KOPT-K1 (cell line): ENCODE data around the gene KRTAP10-9.
"Not testable (repeated sequence)": the region's sequence is repeated elsewhere in the genome, so short reads cannot be mapped to it uniquely, and the experiment has no call there.

Source experiments
- H3K27ac ChIP-seq: fragments of 200-600 bp; sonication (generic); 2 replicates; pipeline ENCODE4 v1.5.1; 2016; ENCODE audit warnings: antibody characterized with exemption, mild to moderate bottlenecking, low read depth, low read length; ENCODE audit not compliant: poor library complexity, severe bottlenecking
- H3K36me3 ChIP-seq: fragments of 200-600 bp; sonication (generic); 2 replicates; pipeline ENCODE4 v1.5.1; 2017; ENCODE audit warnings: antibody characterized with exemption, mild to moderate bottlenecking, low read length, moderate library complexity; ENCODE audit not compliant: insufficient read depth
- H3K9me3 ChIP-seq: fragments of 200-600 bp; sonication (generic); 2 replicates; pipeline ENCODE4 v1.5.1; 2017; ENCODE audit warnings: antibody characterized with exemption, low read length, mild to moderate bottlenecking; ENCODE audit not compliant: insufficient read depth, poor library complexity, severe bottlenecking

Gene KRTAP10-9

DNA sequence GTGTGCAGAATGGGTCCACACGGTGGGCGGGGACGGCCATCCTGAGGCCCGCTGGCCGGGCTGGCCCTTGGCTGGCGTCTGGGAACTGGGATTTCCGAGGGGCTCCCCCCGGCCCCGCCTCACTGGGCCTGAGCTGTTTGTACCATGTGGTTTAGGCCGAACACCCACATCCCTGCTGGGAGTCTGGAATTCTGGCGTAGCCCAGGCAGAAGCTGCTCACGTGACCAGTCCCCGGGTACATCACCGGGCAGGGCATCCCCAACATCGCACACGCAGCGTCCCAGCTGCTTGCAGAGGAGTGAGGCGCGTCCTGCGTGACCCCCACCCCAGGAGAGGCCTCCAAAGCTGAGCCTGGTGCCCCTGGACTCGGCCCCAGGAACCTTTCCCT, 24.4 kb upstream of the KRTAP10-9 start:
- Histone ChIP-seq H3K27ac (no peak overlapping the region), H3K36me3 (no peaks in the 10 kb centered on the region), H3K9me3 (peaks cover 9% of the 10 kb centered on the region)

DNA sequence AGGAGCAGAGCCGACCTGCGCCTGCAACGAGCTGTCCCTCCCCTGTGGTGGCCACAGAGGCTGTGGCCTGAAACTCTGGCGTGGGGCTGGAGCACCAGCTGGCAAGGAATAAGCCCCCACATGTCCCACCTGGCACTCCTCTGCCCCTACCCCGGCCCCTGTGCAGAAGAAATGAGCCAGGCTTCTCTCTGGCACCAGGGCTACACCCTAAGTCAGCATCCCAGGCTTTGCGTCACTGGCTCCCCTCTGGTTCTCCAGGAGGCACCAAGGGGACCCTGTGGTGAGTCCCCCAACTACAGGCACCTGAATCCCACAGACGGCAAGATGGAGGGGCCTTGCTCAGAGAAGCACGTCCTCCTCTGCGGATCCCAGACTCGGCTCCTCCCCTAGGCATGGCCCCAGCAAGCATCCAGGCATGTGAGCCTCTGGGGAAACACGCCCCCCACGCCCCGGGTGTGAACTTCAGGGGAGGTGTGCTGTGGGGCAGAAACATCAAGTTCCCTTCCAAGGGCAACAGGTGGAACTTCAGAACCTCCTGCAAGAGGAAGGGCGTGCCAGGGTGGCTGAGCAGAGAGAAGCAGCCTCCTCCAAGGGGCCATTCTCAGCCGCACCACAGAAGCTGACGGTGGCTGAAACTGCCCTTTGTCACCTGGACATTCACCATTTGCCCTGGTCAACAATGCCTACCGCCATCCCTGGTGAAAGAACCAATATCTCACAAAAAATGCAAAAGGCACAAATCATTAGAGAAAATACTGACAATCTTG, 23.6 kb upstream of the KRTAP10-9 start:
- peaks cover 9% of the 10 kb centered on the region for H3K9me3 ChIP-seq
- H3K27ac ChIP-seq: no peak overlapping the region
- no peaks in the 10 kb centered on the region for H3K36me3 ChIP-seq

DNA sequence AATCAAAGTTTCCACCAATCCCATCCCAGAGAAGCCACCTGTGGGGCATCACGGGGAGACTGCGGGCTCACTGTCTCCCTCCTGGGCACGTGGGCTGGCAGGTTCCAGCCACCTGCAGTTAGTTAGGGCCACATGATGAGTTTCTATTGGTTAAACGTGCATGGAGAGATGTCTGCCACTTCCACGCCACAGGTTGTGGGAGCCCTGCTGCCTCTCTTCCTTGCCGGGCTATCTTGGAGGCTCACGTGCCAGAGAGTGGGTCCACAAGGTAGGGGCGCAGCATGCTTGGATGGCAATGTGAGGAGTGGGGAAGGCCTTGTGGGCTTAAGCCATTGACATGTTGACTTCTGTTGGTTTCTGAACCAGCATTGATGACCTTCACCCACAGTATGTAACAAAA, 23.0 kb upstream of the KRTAP10-9 start:
- no peak overlapping the region for H3K27ac ChIP-seq
- peaks cover 10% of the 10 kb centered on the region for H3K9me3 ChIP-seq
- no peaks in the 10 kb centered on the region for H3K36me3 ChIP-seq

DNA sequence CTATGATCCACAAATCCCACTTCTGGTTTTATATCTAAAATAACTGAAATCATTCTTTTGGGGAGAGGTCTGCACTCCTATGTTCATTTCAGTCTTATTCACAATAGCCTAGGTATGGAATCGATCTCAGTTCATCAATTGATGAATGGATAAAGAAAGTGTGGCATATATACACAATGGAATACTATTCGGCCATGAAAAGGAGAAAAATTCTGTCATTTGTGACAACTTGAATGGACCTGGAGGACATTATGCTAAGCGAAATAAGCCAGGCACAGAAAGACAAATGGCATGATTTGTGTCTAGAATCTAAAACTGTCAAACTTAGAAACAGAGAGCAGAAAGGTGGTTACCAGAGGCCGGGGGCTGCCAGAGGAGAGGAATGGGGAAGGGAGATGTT, 20.4 kb upstream of the KRTAP10-9 start:
- H3K27ac ChIP-seq: no peak overlapping the region
- peaks cover 34% of the 10 kb centered on the region for H3K9me3 ChIP-seq
- no peaks in the 10 kb centered on the region for H3K36me3 ChIP-seq

DNA sequence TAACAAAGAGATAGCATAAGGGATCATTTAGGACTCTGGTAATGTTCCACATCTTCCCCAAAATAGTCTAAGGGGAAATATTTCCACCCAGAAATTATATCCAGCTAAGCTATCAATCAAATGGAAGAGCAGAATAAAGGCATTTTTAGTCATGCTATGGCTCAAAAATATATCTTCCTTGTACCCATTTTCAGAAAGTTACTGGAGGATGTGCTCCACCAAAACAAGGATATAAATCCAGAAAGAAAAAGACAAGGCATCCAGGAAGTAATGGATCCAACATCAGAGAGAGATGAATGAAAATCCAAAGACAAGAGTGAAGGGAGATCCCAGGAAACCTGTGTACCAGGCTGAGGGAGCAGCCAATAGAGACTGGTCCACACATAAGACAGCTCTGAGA, 17.7 kb upstream of the KRTAP10-9 start:
- H3K36me3 ChIP-seq: no peaks in the 10 kb centered on the region
- H3K27ac ChIP-seq: no peak overlapping the region
- H3K9me3 ChIP-seq: peaks cover 38% of the 10 kb centered on the region

DNA sequence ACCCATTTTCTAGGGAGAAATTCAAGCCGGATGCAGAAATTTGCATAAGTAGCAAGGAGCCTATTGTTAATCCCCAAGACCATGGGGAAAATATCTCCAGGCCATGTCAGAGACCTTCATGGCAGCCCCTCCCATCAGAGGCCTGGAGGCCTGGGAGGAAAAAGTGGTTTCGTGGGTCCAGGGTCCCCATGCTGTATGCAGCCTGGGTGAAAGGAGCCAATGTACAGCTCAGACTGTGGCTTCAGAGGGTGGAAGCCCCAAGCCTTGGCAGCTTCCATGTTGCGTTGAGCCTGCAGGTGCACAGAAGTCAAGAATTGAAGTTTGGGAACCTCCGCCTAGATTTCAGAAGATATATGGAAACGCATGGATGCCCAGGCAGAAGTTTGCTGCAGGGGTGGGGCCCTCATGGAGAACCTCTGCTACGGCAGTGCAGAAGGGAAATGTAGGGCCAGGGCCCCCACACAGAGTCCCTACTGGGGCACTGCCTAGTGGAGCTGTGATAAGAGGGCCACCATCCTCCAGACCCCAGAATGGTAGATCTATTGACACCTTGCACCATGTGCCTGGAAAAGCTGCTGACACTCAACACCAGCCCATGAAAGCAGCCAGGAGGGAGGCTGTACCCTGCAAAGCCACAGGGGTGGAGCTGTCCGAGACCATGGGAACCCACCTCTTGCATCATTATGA, 16.6 kb upstream of the KRTAP10-9 start:
- not testable (repeated sequence) for H3K36me3 ChIP-seq, H3K27ac ChIP-seq
- peaks cover 33% of the 10 kb centered on the region for H3K9me3 ChIP-seq

DNA sequence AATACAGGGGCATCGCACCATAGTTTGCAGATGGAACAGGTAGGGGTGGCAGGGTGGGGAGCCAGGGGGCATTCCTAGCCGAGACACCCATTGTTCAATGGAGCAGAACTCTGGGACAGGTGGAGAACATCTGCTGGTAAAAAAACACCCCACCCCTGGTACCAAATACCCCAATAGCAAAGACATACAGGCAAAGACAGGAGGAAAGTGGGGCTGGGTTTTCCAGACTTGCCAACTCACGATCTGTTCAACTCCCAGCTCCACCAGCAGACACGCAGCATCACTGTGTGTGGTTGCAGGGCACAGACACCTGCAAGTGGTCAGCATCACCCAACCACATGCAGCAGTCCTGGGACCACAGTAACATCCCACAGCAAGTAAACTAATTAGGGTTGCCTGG, 15.3 kb upstream of the KRTAP10-9 start:
- no peaks in the 10 kb centered on the region for H3K36me3 ChIP-seq
- peaks cover 33% of the 10 kb centered on the region for H3K9me3 ChIP-seq
- H3K27ac ChIP-seq: no peak overlapping the region

DNA sequence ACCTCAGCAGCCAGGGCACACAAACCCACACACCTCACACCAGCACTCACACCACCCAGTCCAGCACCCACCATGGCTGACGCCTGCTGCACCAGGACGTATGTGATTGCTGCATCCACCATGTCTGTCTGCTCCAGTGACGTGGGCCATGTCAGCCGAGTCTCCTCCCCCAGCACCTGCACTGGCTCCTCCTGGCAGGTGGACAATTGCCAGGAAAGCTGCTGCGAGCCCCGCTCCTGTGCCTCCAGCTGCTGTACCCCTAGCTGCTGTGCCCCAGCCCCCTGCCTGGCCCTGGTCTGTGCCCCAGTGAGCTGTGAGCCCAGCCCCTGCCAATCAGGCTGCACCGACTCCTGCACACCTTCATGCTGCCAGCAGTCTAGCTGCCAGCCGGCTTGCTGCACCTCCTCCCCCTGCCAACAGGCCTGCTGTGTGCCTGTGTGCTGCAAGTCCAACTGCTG, 14.8 kb upstream of the KRTAP10-9 start, which contains the start of gene KRTAP10-8:
TSS of gene KRTAP10-8 (plus strand) at position 51 of the 458 bp plus-strand sequence. CDS start at position 73, 22 bp downstream.
- H3K27ac ChIP-seq: no peak within 1 kb of the TSS
- H3K36me3 ChIP-seq: no peaks in the 10 kb centered on the region
- H3K9me3 ChIP-seq: peaks cover 33% of the 10 kb centered on the region

DNA sequence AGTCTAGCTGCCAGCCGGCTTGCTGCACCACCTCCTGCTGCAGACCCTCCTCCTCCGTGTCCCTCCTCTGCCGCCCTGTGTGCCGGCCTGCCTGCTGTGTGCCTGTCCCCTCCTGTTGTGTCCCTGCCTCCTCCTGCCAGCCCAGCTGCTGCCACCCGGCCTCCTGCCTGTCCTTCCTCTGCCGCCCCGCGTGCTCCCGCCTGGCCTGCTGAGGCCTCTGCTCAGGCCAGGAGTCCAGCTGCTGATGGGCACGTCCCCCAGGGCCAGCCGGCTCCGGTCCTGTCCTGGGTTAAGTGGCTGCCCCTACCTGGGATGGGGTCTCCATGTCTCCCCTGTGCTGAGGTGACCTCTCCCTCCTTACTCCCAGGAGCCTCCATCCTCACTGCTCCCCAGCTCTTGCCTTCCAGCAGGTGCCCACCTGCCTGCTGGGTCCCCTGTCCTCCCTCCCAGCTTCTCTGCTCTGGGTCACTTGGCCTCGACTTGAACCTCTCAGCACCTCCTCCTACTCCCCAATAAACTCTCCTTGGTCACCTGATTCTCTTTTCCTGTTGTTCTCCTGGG, 14.1 kb upstream of the KRTAP10-9 start:
- Histone ChIP-seq H3K36me3 (no peaks in the 10 kb centered on the region), H3K9me3 (peaks cover 33% of the 10 kb centered on the region)

DNA sequence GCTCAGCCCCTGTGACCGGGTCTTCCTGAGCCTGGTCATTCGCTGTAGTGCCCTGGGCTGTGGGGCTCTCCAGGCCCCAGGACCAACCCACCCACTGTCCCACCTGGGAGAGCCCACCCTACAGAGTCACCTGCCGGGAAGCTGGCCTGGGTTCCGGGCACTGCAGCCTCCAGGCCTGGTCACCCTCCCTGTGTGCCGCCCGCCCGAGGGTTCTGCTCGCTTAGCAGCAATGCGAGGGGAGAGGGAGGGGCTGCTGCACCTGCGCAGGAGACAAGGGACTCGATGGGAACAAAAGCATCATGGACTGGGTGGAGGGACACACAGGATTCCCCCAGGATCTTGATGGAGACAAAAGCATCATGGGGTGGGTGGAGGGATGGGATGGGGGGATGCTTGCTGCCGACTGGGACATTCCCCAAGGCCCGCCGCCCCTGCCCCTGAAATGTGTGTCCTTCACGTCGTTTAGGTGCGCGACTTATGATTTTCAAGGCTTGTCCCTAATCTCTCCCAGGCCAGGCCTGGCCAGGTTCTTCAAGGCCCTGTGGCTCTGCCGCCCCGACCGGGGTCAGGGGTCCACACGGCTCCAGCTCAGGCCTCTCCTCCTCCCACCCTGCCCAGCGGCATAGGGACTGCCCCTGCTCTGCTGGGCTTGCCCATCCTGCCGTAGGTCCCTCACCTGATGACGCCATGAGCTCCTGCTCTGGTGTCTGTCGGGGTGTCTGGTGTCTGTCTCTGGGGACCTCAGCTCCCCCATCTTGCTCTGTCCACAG, 13.3 kb upstream of the KRTAP10-9 start:
- no peak overlapping the region for H3K27ac ChIP-seq
- H3K9me3 ChIP-seq: peaks cover 33% of the 10 kb centered on the region
- H3K36me3 ChIP-seq: no peaks in the 10 kb centered on the region

More for the DNA sequence above, 14.1 kb upstream of the KRTAP10-9 start:
- H3K27ac ChIP-seq: no peak overlapping the region

DNA sequence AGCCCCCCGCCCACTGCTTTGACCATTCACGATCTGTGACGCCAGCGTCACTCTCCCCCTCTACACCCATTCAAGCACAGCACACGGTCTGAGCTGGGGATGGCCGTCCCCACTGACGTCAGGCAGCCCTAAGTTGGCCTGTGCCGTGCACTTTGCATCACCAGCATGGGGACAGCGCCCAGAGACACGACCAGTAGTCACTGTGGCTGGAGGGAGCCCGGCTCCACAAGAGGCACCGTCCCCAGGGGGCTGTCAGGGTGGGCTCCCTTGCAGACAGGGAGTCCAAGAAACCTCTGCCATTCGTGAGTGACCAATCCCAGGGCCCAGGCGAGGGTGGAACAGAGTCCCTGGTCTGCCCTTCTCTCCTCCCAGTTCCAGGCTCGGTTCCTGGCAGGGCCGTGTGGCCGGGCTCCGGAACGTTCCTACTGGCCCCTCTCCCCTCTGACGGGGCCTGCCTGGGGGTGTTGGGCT, 12.7 kb upstream of the KRTAP10-9 start:
- Histone ChIP-seq H3K36me3 (no peaks in the 10 kb centered on the region), H3K9me3 (peaks cover 29% of the 10 kb centered on the region), H3K27ac (no peak overlapping the region)

DNA sequence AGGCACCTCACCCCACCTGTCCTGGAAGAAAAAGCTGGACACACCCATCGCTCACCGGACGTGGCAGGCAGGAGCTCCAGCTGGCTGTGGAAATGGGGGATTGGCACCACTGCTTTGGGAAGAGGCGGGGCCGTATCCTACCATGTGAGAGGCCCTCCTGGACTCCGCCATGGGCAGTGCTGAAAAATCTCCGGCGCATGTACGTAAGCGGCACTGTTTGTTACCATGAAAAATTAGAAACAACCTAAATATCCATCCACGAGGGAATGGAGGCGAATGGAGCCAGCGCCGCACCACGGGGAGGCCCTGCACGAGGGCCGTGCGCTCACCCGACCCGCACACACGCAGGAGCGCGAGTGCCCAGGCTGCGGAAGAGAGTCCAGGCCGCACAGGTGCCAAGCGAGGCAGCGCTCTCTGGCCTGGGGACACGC, 11.9 kb upstream of the KRTAP10-9 start:
- Histone ChIP-seq H3K36me3 (no peaks in the 10 kb centered on the region), H3K9me3 (peaks cover 30% of the 10 kb centered on the region), H3K27ac (no peak overlapping the region)

DNA sequence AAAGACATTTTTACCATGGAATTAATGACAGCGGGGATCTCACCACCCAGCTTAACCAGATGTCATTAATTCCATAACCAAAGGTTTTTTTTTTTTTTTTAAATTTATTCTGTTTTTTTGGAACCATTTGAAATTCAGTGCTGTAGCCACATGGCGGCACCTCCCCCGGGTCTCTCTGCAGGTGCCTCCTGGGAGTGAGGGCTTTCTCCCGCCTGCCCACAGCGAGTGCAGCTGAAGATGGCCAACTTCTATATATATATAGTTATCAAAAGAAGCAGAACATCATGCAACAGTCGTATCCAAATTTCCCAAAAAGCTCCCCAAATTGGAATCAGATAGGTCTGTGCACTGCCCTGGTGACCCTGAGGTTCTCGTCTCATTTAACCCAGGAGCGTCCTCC, 11.4 kb upstream of the KRTAP10-9 start:
- no peaks in the 10 kb centered on the region for H3K36me3 ChIP-seq
- H3K9me3 ChIP-seq: peaks cover 26% of the 10 kb centered on the region
- H3K27ac ChIP-seq: no peak overlapping the region

DNA sequence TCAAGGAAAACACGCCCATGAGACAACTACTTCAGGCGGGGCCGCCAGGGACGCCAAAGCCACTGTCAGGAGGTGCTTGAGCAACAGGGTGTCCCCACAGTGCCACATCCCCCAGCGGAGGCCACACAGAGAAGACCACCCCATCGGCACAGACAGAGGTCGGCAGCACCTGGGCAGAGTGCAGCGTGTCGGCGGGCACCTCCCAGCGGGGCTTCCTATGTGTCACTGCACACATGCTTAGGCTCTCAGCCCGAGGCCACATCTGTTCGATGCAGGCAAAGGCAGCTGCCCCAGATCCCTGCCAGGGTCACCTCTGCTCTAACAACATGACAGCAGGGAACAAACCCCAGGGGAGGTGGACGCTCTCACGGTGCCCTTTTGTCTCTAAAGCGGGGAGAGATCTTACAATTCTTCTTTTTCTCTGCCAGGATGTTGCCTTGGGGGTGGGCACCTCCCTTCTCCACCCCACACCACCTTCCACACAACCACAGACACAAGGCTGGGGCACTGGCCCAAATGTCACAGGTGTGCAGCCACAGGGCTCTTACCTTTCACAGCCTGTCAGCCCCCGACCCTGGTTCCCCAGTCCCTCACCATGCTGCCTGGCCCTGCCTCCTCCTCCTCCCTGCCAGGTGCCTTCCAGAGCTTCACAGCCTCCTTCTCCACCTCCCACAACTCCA, 10.8 kb upstream of the KRTAP10-9 start:
- Histone ChIP-seq H3K9me3 (peaks cover 21% of the 10 kb centered on the region), H3K27ac (no peak overlapping the region), H3K36me3 (no peaks in the 10 kb centered on the region)
